GM21786 (cell line): ENCODE data around the gene SYT13.

Experiments used
- ATAC-seq: cut with Tn5 transposase; IDR thresholded peaks from one replicate; pipeline ENCODE4 v1.9.1; 2021; ENCODE audit not compliant: unreplicated experiment

The SYT13 gene

DNA sequence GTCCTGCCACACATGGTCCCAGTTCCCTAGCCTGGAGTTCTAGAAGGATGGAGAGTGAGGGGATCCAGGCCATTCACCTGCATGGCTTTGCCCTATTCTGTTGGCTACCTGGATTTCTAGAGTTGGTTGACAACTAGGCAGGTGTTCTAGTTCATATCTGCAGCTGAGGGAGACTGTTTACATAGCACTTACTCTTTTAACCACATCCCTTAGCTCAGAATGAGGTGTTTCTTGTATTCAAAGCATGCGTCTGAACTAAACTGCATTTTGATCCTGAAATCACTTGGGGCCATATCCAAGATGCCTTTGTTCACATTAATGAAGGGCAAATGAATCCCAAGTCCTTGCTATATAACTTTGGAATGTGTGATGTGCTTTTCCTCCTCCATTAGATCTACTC is 60.9 kb downstream of the SYT13 start:
- ATAC-seq = no peak

DNA sequence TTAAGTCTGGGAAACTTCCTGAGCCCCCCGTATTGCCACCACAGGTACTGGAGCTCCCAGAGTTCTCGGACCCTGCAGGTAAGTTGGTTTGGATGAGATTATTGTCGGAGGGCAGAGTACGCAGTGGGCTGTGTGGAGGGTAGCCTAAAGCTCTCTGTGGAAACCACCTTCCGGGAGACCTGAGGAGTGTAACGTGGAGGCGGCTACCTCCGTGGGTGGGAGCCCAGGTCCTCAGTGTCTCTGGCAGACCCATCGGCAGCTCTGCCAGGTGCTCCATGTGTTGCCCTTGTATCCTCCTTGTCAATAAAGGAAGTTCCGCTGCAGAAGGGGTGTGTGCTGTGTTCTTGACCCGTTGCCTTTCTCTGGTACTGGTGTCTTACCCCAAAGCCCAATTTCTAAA is 61.4 kb downstream of the SYT13 start:
- ATAC-seq = no peak

DNA sequence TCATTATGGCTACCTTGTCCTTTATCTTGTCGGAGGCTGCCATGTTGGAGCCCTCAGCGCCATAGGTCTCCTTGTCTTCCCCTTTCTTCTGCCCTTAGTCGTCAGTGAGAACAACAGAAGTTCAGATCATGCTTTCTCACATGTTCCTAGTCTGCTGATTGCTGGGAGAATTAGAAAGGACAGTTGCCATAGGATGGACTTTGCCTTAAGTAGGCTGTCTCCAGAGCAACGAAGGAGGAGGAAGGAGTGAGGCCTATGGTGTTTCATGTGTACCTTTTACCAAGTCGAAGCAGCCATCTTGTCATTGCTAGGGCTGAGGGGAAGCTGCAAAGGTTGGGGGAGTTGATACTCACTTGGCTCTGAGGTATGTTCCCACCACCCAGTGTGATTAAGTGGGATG is 62.6 kb downstream of the SYT13 start:
- no peak for ATAC-seq

DNA sequence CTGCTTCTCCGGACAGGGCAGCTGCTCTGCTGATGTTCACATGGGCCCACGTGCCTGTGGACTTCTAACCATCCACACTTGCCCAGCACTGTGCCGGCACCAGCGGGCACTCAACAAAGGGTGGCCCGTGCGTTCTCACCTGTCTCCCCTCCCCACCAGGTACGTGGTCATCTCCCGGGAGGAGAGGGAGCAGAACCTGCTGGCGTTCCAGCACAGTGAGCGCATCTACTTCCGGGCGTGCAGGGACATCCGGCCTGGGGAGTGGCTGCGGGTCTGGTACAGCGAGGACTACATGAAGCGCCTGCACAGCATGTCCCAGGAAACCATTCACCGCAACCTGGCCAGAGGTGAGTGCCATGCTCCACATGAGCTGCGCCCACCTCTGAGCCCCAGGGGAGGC is 66.7 kb downstream of the SYT13 start:
- no peak for ATAC-seq

DNA sequence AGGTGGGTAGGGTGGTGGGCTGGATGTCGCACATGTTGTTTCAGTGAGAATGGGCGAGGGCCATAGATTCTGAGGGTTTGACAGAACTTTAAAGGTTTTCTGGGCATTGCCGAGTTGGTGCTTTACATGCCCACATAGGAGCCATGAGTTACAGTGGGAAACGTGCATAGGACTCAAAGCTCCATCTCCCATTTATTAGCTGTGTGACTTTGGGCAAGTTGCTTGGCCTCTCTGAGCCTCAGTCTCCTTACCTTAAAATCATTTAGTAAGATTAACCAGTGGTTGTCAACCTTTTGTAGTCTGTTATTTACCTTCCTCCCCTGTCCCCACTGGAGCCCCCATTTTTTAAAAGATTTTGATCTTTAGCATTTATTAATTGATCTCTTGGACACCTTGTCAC is 67.4 kb downstream of the SYT13 start:
- no peak for ATAC-seq

DNA sequence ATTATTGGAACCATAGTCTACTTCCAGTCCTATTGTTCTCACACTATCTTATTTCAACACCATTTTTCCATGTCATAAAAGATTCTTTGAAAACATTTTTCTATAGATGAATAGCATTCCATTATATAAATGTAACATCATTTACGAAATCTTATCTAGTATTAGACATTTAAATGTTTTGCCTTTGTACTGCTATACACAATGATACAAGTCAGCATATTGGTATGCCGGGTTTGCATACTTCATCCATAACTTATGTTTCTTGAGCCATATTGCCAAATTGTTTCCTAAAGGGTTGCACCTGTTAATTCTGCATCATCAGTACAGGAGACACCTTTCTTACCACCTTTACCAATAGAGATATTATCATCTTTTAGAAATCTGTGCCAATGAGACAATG is 68.2 kb downstream of the SYT13 start:
- ATAC-seq = no peak

DNA sequence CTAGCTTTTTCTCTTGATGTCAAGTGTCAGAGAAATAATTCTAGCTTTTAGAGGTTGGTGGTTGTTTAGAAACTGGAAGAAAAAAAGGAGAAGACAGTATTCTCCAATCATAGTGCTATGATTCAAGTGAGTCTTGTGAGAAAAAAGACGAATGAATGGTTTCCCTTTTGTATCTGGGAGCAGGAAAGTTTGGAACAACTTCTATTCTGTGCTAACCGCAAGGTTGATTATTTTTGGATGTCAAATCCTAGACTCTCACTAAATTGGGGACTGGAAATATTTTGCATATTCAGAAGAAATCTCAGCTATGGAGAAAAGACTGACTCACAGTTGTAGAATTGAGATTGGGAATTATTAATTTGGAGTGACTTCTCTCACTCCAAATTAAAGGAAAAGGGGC is 69.2 kb downstream of the SYT13 start:
- ATAC-seq = no peak

DNA sequence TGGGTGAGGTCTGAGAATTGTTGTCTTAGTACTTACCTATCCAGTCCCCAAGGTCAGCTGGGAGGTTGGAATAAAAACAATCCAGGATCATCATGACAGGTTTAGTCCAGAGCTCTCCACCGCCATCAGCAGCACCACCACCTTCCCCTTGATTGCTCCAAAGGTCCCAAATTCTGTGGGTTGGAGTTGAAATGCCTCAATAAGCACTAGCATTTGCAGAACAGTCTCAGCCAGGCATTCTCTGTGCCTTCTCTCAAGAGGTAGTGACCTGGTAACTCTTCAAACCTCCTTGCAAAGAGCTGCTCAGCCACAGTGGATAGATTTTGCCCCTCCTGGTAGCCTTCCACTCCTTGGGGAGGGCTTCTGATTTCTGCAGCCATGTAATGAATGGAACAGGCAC is 70.1 kb downstream of the SYT13 start:
- no peak for ATAC-seq

DNA sequence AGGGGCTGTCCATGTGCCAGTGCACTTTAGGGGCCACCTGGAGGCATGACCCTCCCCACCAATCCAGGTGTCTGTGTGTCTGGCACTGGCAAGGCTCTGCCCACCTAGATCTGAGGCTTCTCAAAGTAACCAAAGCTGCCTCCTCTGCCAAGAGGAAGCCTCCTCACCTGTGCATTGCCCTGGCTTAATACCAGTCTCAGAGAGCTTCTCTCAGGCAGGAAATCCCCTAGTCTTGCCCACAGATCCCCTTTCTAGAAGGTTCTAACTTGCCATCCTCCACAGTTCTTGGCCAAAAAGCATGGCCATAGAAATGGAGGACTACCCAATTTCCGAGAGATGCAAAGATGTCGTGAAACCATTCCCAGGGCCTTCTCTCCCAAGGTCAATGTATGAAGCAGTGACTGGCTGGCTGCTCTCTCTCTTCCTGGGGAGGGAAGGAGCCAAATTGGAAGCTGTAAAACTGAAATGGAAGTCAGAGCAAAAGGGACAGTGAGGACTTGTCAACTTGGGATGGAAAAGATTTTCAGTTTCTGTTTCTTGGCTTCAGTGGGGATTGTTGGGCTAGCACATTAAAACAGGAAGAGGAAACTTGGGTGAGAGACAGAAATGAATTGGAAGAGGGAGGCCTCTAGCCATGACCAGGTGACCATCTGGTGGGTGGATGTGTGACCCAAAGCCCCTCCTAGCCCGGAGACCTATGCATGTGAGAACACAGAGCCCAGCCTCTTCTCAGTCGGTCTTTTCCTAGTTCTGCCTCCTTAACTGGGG is 70.9 kb downstream of the SYT13 start:
- no peak for ATAC-seq

DNA sequence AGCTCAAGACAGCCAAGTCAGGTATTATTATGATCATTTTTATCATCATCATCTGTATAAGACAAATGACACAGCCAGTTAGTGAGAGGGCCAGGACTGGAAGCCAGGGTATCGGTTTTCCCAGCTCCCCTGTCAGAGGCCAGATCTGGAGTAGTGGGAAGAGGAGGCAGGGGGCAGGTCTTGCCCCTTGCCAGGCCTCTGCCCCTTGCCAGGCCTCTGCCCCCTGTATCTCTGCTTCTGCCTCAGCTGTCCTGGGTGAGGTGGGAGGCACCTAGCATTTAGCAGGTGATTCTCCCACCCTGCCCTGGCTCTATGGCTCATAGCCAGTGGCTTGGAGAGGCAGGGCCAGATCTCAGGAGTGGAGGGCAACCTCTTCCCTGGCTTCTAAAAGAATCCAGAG is 72.4 kb downstream of the SYT13 start:
- no peak for ATAC-seq

DNA sequence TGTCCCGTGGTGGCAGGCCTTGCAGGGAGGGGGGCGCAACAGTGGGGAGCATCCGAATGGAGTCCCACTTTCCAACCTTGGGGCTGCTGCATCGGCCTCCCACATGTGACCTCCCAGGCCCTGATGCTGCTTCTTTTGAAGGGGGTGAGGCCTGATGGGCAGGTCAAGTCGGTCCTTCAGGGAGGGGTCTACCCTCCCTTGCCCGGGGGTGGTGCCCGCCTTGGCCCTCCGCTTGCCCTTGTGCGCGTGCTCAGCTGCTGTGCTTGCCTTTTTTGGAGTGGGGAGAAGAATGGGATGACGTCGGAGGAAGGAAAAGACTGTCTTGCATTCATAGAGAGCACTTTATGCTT is 72.8 kb downstream of the SYT13 start:
- ATAC-seq = no peak

DNA sequence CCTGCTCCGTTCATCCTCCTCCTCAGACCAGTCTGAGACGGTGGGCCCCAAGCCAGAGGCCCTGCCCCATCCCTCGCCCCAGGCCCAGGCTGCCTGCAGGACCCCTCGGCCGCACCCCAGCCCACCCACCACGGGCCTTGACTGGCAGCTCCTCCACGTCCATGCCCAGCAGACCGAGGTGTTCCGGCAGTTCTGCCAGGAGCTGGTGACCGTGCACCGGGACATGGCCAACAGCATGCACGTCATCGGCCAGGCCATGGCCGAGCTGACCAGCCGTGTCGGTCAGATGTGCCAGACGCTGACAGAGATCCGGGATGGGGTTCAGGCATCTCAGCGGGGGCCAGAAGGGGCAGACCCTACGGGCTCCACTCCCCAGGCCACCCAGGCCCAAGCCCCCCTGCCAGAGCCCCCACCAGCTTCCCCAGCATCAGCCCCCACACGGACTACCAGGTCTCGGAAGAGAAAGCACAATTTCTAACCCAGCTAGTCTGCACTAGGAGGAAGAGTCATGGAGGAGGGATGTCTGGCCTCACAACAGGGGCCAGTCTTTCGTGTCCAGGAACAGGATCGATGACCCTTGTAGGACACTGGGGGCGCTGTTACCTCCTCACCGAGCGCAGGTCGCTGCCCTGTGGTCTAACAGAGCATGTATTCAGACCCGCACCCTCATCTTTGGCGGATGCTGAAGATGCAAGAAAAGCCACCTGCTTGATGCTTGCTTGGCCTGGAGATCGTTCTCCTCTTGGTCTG is 73.4 kb downstream of the SYT13 start:
- ATAC-seq = no peak

DNA sequence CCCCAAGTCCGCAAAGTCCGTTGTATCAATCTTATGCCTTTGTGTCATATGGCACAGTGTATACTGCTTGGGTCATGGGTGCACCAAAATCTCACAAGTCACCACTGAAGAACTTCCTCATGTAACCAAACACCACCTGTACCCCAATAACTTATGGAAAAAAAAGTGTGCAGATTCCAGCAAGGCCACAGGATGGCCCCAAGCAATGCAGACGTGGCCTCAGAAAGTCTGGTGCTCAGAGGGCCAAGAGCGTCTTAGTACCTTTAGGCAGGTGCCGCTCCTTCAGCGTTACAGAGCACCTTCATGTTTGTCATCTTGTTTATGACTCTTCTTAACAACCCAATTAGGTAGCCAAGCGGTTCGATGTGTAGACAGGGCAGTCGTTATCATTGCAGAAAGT is 74.4 kb downstream of the SYT13 start:
- ATAC-seq = no peak

DNA sequence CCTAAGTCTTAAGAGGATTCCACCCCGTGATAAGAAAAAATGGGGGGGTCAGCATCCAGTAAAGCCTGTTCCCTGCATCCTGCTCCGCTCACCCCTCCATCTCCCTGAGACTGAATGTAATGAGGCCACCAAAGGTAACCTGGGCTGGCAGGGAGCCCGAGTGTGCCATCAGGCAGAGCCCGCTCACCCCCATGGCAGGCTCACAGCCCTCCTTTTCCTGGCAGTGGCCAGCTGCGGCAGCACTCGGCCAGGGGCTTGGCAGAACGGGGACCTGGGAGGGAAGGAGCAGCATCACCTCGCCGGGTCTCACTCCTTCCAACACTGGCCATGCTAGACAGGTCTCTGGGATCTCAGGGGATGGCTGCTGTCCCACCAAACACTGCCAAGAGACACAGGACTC is 75.3 kb downstream of the SYT13 start:
- ATAC-seq = no peak

DNA sequence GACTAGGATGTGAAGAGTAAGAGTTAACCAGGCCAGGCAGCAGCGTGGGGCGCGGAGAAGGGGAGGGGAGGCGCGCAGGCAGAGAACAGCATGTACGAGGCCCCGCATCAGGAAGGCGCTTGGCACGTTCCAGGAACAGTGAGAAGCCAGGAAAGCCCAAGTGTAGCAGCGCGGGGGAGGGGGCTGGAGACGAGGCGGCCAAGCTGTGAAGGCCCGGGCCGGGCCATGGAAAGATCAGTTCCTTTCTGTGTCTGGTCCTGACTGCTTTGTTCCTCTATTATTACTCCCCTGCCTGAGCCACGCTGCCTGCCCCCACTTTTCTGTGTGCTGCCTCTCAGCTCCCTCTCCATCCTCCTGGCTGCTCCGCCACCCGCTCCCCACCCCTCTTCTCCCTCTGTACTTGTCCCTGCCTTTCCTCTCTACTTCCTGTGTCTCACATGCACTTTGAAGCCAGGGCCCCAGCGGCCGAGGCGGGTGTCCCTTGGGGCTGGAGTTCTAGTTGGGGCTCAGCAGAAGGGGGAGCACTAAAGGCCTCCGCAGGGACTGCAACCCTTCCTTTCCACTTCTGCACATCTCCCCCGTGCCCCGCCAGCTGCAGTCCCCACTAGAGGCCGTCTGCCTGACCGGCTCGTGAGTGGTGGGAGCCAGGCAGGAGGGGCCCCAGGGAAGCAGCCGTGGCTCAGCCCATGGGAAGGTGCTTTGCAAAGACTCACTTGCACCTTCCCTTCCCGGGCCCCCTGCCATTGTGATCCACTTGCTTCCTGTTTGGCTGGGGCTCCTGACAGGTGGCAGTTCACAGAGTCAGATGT is 76.0 kb downstream of the SYT13 start:
- ATAC-seq = no peak

DNA sequence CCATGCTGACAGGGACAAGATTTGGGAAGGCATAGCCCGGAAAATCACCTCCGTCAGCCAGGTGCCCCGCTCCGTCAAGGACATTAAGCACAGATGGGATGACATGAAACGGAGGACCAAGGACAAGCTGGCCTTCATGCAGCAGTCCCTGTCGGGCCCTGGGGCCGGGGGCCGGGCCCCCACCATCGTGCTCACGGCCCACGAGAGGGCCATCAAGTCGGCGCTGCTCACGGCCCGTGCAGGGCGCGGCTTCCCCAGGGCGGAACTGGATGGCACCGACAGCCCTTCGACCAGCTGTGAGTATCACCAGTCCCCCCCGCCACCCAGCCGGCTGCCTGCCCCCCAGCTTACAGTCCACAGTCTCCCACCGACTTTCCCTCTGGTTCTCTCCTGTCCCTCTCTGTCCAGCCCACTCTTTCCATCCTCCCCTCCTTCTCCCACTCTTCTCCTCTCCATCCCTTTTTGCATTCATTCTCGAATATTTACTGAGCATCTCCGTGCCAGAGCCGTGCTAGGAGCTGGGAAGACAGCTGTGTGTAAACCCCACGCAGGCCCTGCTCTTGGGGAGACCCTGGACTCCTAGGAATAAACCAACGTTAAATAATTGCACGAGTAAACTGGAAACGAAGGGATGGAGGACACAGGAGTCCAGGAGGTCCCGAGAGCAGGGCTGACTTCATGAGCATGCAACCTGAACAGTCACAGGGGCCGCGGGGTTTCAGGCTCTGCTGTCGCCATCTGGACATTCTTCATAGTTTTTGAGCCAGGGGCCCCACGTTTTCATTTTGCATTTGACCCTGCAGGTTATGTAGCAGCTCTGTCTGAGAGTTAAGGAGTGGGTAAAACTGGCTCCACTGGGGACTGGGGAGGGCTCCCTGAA is 76.9 kb downstream of the SYT13 start:
- ATAC-seq = no peak

DNA sequence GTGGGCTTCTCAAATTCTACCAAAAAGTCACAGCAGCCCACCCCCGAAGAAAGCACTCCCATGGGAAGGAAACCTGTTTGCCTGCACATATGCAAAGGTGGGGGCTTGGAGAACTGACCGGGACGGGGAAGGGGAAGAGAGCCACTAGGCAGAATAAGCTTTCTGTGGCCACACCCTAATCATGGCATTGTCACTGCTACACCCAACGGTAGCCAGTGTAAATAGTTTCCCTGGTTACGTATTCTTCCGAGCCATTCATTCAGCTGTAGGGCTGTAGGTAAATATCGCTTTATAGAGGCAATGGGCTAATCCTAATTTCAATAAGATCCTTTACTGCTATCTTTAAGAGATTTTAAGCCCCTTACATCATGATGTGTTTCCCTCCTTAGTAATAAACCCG is 78.0 kb downstream of the SYT13 start:
- ATAC-seq = no peak

DNA sequence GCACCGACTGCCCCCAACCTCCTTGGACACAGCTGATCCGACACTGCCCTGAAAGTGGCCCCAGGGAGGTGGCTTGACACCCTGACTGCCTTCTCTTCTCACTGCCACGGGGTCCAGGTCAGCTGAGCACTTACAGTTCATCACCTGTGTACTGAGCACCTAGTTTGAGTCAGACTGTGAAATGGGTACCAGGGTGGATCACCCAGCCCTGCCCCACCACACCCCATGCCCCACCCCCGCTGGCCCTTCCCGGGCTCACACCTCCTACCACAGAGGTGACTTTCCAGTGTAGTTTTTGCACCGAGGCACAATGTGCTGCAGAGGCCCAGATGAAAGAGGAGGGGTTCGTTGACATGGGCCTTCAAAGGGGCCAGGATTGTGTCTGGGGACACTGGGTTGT is 80.2 kb downstream of the SYT13 start:
- no peak for ATAC-seq

DNA sequence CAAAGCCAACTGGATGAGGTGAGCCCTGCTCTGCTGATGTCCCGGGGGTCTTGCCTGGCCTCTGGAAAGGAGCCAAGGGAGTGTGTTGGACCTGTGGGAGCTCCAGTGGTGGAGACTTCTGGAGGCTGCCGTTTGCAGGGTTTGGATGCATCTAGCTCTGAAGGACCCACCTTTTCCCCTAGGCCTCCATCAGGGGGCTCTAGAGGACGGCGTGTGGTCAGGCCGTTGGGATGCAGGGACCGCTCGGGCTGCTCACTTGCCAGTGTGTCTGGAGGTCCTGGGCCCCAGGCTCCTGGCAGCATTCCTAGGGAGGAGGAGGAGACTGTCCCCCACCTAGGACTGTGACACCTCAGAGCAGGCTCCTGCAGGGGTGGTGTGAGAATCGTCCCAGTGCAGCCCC is 81.4 kb downstream of the SYT13 start:
- ATAC-seq = no peak

DNA sequence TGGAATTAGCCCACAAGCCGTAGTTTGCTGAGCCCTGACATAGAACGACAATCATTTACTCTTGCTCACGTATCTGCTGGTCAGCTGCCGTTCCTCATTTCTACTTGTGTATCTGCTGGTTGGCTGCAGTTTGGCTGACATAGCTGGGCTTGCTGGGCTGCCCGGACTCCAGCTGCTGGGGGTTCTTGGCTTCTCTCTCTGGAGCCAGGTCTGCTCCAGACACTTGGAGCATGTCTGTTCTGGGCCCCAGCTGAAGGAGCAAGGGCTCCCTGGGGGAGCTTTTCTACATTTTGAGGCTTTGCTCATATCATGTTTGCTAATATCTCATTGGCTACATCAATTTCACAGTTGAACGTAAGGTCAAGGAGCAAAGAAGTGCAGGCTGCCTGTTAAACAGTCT is 92.4 kb downstream of the SYT13 start:
- no peak for ATAC-seq
